Liver (tissue), 4 donors: Measurements from ENCODE around the gene MAIP1. TPM values are rescaled to one million over a fixed set of nuclear protein-coding genes. Genes with fewer than 3 reads are reported as not detected.

Experiments
- polyA plus RNA-seq, 2 donors: library from polyadenylated mRNA; stranded (reverse) in 1 of 2; unstranded in 1 of 2; fragments of 200-250 nt in 1 of 2; fragments of >200 nt in 1 of 2; fragmentation: Nextera tagmentation in 1 of 2; extraction: Ambion mirVana in 1 of 2; gene quantifications; one replicate each; pipeline versions ENCODE4 v1.2.1 to v1.2.3, GENCODE V29; 2013 to 2015
- total RNA-seq, 2 donors: library from RNA; depleted of rRNA; stranded (reverse); fragments of >200 nt; gene quantifications; one replicate each; pipeline ENCODE4 v1.2.3, GENCODE V29; 2014
- donor health status: healthy.
- donor health status: healthy.
- donor health status: healthy.

MAIP1 gene
- total and polyA plus RNA-seq, 4 donors: 23.0 to 40.2 (median 28.6) TPM

Other genes with a start within 250 kb of the MAIP1 start
- 1 to 10 TPM; 2.1 to 4.4 TPM for gene FTCDNL1, start 104.4 kb upstream of the MAIP1 start, total RNA-seq
- gene FTCDNL1, start 104.4 kb upstream of the MAIP1 start, polyA plus RNA-seq: 1 to 10 TPM; 3.9 to 5.3 TPM
- gene C2orf69, start 44.3 kb upstream of the MAIP1 start, total RNA-seq: 1 to 10 TPM; 6.3 to 9.1 TPM
- gene C2orf69, start 44.3 kb upstream of the MAIP1 start, polyA plus RNA-seq: 1 to 10 TPM; 4.3 to 6.1 TPM
- gene TYW5, start 91 bp upstream of the MAIP1 start, total RNA-seq: 1 to 10 TPM; 6.3 to 6.8 TPM
- 1 to 10 TPM; 2.0 to 3.4 TPM for gene TYW5, start 91 bp upstream of the MAIP1 start, polyA plus RNA-seq